ENCODE measurements around the gene NLE1. TPM values are rescaled to one million over a fixed set of nuclear protein-coding genes. Genes with fewer than 3 reads are reported as not detected.

The NLE1 gene
- total RNA-seq, 2 experiments from 2014 or later = 29.9 to 31.4 TPM

- H3K4me1 Mint-ChIP-seq (ENCODE audit: low read depth) = peaks cover 80% of the 10 kb centered on the region
- H3K27ac Mint-ChIP-seq = peak overlapping the region; percentile 84
- ChIA-PET CTCF (interaction anchor here (0.8 to 2.2 kb wide), 5 partner anchors 9 to 84 kb away, joined by 3 to 18 read pairs (median 4); partner anchors contain the start of gene RFFL), POLR2A (interaction anchor here (1.4 to 3.1 kb wide), 5 partner anchors 9 to 61 kb away, joined by 4 to 27 read pairs (median 8); partner anchors contain the start of gene RFFL)
- H3K9me3 Mint-ChIP-seq = no peaks in the 10 kb centered on the region
- no peaks in the 10 kb centered on the region for H3K27me3 Mint-ChIP-seq
- intact Hi-C loops (cut with micrococcal nuclease) = no loop called here
- DNase-seq = no peak
- peaks cover 3% of the 10 kb centered on the region for H3K36me3 Mint-ChIP-seq
- H3K4me3 Mint-ChIP-seq = peak overlapping the region; percentile 12
Observed at GRCh38 chr17:35083071-35083470, 59.0 kb downstream of the NLE1 start.

- Mint-ChIP-seq H3K9me3 (no peaks in the 10 kb centered on the region), H3K27me3 (no peaks in the 10 kb centered on the region), H3K4me1 (ENCODE audit: low read depth) (peaks cover 80% of the 10 kb centered on the region), H3K36me3 (peaks cover 3% of the 10 kb centered on the region), H3K27ac (peak overlapping the region; percentile 84), H3K4me3 (peak overlapping the region; percentile 5)
- ChIA-PET CTCF (interaction anchor here (0.8 to 2.4 kb wide), 7 partner anchors 8 to 83 kb away, joined by 3 to 18 read pairs (median 4); partner anchors contain the start of gene RFFL), POLR2A (interaction anchor here (1.4 to 3.1 kb wide), 5 partner anchors 8 to 60 kb away, joined by 4 to 27 read pairs (median 8); partner anchors contain the start of gene RFFL)
- intact Hi-C loops (cut with micrococcal nuclease) = loop anchor here (1.0 kb wide), 1 partner anchor 9 kb away; no protein-coding TSS in a partner anchor
- no peak for DNase-seq
Observed at GRCh38 chr17:35082073-35082657, 59.9 kb downstream of the NLE1 start.

GRCh38 chr17:35081638-35082037 is 60.5 kb downstream of the NLE1 start:
- no peaks in the 10 kb centered on the region for H3K27me3 Mint-ChIP-seq

GRCh38 chr17:35080536-35080935 is 61.6 kb downstream of the NLE1 start:
- peak overlapping the region; percentile 81 for H3K27ac Mint-ChIP-seq
- peaks cover 68% of the 10 kb centered on the region for H3K4me1 Mint-ChIP-seq (ENCODE audit: low read depth)
- intact Hi-C loops (cut with micrococcal nuclease) = loop anchor here (1.0 to 2.0 kb wide), 2 partner anchors 8 to 18 kb away; partner anchors contain the start of gene RFFL
- DNase-seq = peak; percentile 39
- peaks cover 5% of the 10 kb centered on the region for H3K36me3 Mint-ChIP-seq
- POLR2A ChIA-PET = interaction anchor here (1.4 to 3.1 kb wide), 2 partner anchors 16 to 33 kb away, joined by 6 to 27 read pairs; partner anchors contain the start of gene RFFL
- no peaks in the 10 kb centered on the region for H3K27me3 Mint-ChIP-seq
- H3K4me3 Mint-ChIP-seq = peak overlapping the region; percentile 27
- CTCF ChIA-PET = interaction anchor here (0.8 to 2.4 kb wide), 6 partner anchors 9 to 58 kb away, joined by 3 to 8 read pairs (median 5); partner anchors contain the start of genes FNDC8 and RFFL
- no peaks in the 10 kb centered on the region for H3K9me3 Mint-ChIP-seq

More at GRCh38 chr17:35081638-35082037, 60.5 kb downstream of the NLE1 start:
- CTCF ChIA-PET = interaction anchor here (1.1 to 2.4 kb wide), 7 partner anchors 9 to 83 kb away, joined by 3 to 18 read pairs (median 4); partner anchors contain the start of genes FNDC8 and RFFL
- DNase-seq = no peak
- peak overlapping the region; percentile 33 for H3K27ac Mint-ChIP-seq
- POLR2A ChIA-PET = interaction anchor here (1.4 to 3.1 kb wide), 5 partner anchors 8 to 59 kb away, joined by 4 to 27 read pairs (median 8); partner anchors contain the start of gene RFFL
- no peak overlapping the region for H3K4me3 Mint-ChIP-seq
- intact Hi-C loops (cut with micrococcal nuclease) = loop anchor here (1.0 to 2.0 kb wide), 2 partner anchors 8 to 19 kb away; partner anchors contain the start of gene RFFL
- H3K36me3 Mint-ChIP-seq = peaks cover 5% of the 10 kb centered on the region
- no peaks in the 10 kb centered on the region for H3K9me3 Mint-ChIP-seq
- H3K4me1 Mint-ChIP-seq (ENCODE audit: low read depth) = peaks cover 77% of the 10 kb centered on the region

- no peaks in the 10 kb centered on the region for H3K27me3 Mint-ChIP-seq
- peaks cover 2% of the 10 kb centered on the region for H3K36me3 Mint-ChIP-seq
- H3K27ac Mint-ChIP-seq = peak overlapping the region; percentile 81
- no peak overlapping the region for H3K4me3 Mint-ChIP-seq
- ChIA-PET CTCF (interaction anchor here (0.8 to 2.4 kb wide), 6 partner anchors 9 to 57 kb away, joined by 3 to 8 read pairs (median 5); partner anchors contain the start of genes FNDC8 and RFFL), POLR2A (interaction anchor here (1.2 to 1.4 kb wide), 2 partner anchors 16 to 33 kb away, joined by 3 to 6 read pairs; partner anchors contain the start of gene RFFL)
- H3K4me1 Mint-ChIP-seq (ENCODE audit: low read depth) = peaks cover 68% of the 10 kb centered on the region
- DNase-seq = no peak
- intact Hi-C loops (cut with micrococcal nuclease) = loop anchor here (1.0 to 2.0 kb wide), 2 partner anchors 9 to 17 kb away; partner anchors contain the start of gene RFFL
- H3K9me3 Mint-ChIP-seq = no peaks in the 10 kb centered on the region
Observed at GRCh38 chr17:35079547-35080423, 62.3 kb downstream of the NLE1 start.

Other genes starting within 250 kb of the NLE1 start
- gene CCT6B, start 180.8 kb downstream of the NLE1 start, total RNA-seq = 1 to 10 TPM; 1.1 to 1.3 TPM
- 10 to 100 TPM; 19.5 to 20.7 TPM for gene ZNF830, start 180.8 kb downstream of the NLE1 start, total RNA-seq
- 10 to 100 TPM; 48.3 to 48.7 TPM for gene LIG3, start 161.8 kb downstream of the NLE1 start, total RNA-seq
- gene RFFL, start 78.6 kb downstream of the NLE1 start, total RNA-seq = 10 to 100 TPM; 30.5 to 32.8 TPM
- gene RAD51D, start 22.4 kb downstream of the NLE1 start, total RNA-seq = 10 to 100 TPM; 29.7 to 36.7 TPM
- not detected for gene FNDC8, start 20.7 kb downstream of the NLE1 start, total RNA-seq
- under 1 TPM; 0.05 to 0.07 TPM for gene UNC45B, start 5.5 kb upstream of the NLE1 start, total RNA-seq
- not detected for gene SLC35G3, start 52.1 kb upstream of the NLE1 start, total RNA-seq
- 10 to 100 TPM; 51.2 to 52.0 TPM for gene SLFN5, start 100.8 kb upstream of the NLE1 start, total RNA-seq
- 10 to 100 TPM; 64.8 to 68.8 TPM for gene SLFN11, start 231.3 kb upstream of the NLE1 start, total RNA-seq

Measured in activated CD4-positive, alpha-beta memory T cell treated with anti-CD3 and anti-CD28 coated beads for 36 hours (primary cell).